Right ventricle myocardium superior (tissue), 1 donor: Measurements from ENCODE around the gene MPST. TPM values are rescaled to one million over a fixed set of nuclear protein-coding genes. Genes with fewer than 3 reads are reported as not detected.
"Not testable (repeated sequence)": the region's sequence is repeated elsewhere in the genome, so short reads cannot be mapped to it uniquely, and the experiment has no call there.

Source experiments
- ATAC-seq: fragments of 200-7000 bp; cut with Tn5 transposase; one replicate; pipeline ENCODE4 v1.9.1; 2020; ENCODE audit warnings: mild to moderate bottlenecking; ENCODE audit not compliant: poor library complexity
- DNase-seq: peaks from one replicate; pipeline ENCODE4 v3.0.0-alpha.2; 2020
- intact Hi-C: fragments of 100-400 bp; cut with DNase I; formaldehyde crosslinking; loops from one replicate; pipeline ENCODE4 v1.11.2; 2022
- total RNA-seq: library from RNA; stranded (reverse); fragmentation: NEBNext Ultra II Directional; extraction: Animal tissue kit (Norgen Biotek cat#: 25700); gene quantifications from one replicate; pipeline ENCODE4 v1.2.1, GENCODE V29; 2021
- donor health status: DM: no; HTN: yes; CAD: no; lungs with severe emphysema.

MPST gene
- total RNA-seq, 1 donor from 2014 or later: 60.3 TPM

GRCh38 chr22:37067428-37067827, 47.9 kb downstream of the MPST start:
- DNase-seq (no peak), ATAC-seq (no peak)
- intact Hi-C loops: no loop called here

GRCh38 chr22:37068859-37069258, 49.3 kb downstream of the MPST start:
- intact Hi-C loops: no loop called here
- DNase-seq (no peak), ATAC-seq (no peak)

GRCh38 chr22:37069319-37069718, 49.8 kb downstream of the MPST start:
- intact Hi-C loops: no loop called here

GRCh38 chr22:37069719-37070118, 50.2 kb downstream of the MPST start:
- DNase-seq (no peak), ATAC-seq (no peak)
- intact Hi-C loops: no loop called here

More at GRCh38 chr22:37069319-37069718, 49.8 kb downstream of the MPST start:
- no peak for ATAC-seq
- no peak for DNase-seq

- ATAC-seq (no peak), DNase-seq (no peak)
- intact Hi-C loops: no loop called here
These were observed 50.8 kb downstream of the MPST start for GRCh38 chr22:37070334-37070733.

- intact Hi-C loops: no loop called here
- ATAC-seq: no peak
These were observed 51.2 kb downstream of the MPST start for GRCh38 chr22:37070744-37071143.

GRCh38 chr22:37071850-37072592, 52.5 kb downstream of the MPST start:
- DNase-seq, ATAC-seq, intact Hi-C loops: not testable (repeated sequence)

More at GRCh38 chr22:37070744-37071143, 51.2 kb downstream of the MPST start:
- peak; percentile 26 for DNase-seq

GRCh38 chr22:37072673-37073072, 53.1 kb downstream of the MPST start:
- no peak for ATAC-seq
- intact Hi-C loops: no loop called here

GRCh38 chr22:37074537-37074936, 55.0 kb downstream of the MPST start:
- ATAC-seq: no peak
- intact Hi-C loops: no loop called here
- DNase-seq: peak; percentile 30

More at GRCh38 chr22:37072673-37073072, 53.1 kb downstream of the MPST start:
- DNase-seq: no peak

- ATAC-seq: no peak
- peak; percentile 13 for DNase-seq
- intact Hi-C loops: loop anchor here (5.0 kb wide), 1 partner anchor 127 kb away; no protein-coding TSS in a partner anchor
These were observed 55.5 kb downstream of the MPST start for GRCh38 chr22:37075046-37075445.

GRCh38 chr22:37075822-37076433, 56.4 kb downstream of the MPST start:
- ATAC-seq (no peak), DNase-seq (no peak)
- intact Hi-C loops: loop anchor here (5.0 kb wide), 1 partner anchor 126 kb away; no protein-coding TSS in a partner anchor

GRCh38 chr22:37077802-37078448, 58.4 kb downstream of the MPST start:
- intact Hi-C loops: loop anchor here (5.0 kb wide), 1 partner anchor 124 kb away; no protein-coding TSS in a partner anchor
- ATAC-seq: peak; percentile 43
- peak; percentile 70 for DNase-seq

- DNase-seq (no peak), ATAC-seq (no peak)
- intact Hi-C loops: loop anchor here (5.0 kb wide), 1 partner anchor 123 kb away; no protein-coding TSS in a partner anchor
These were observed 59.6 kb downstream of the MPST start for GRCh38 chr22:37079158-37079557.

Other genes with a start within 250 kb of the MPST start
- gene IFT27, start 243.6 kb upstream of the MPST start, total RNA-seq: 28.6 TPM
- not detected for gene PVALB, start 202.7 kb upstream of the MPST start, total RNA-seq
- gene NCF4, start 158.7 kb upstream of the MPST start, total RNA-seq: 7.1 TPM
- gene CSF2RB, start 106.1 kb upstream of the MPST start, total RNA-seq: 2.2 TPM
- 63.5 TPM for gene TST, start 295 bp upstream of the MPST start, total RNA-seq
- 8.9 TPM for gene KCTD17, start 32.0 kb downstream of the MPST start, total RNA-seq
- not detected for gene TMPRSS6, start 90.0 kb downstream of the MPST start, total RNA-seq
- 0.75 TPM for gene IL2RB, start 130.2 kb downstream of the MPST start, total RNA-seq
- 1.5 TPM for gene C1QTNF6, start 168.5 kb downstream of the MPST start, total RNA-seq
- gene SSTR3, start 192.7 kb downstream of the MPST start, total RNA-seq: not detected
- gene RAC2, start 224.5 kb downstream of the MPST start, total RNA-seq: 4.1 TPM